ENCODE data around the gene SH3RF2.

SH3RF2 gene

GRCh38 chr5:146013761-146014160 lies 77.4 kb downstream of the SH3RF2 start:
- DNase-seq = no peak

GRCh38 chr5:146015001-146015400 lies 78.6 kb downstream of the SH3RF2 start:
- DNase-seq = no peak

GRCh38 chr5:146016764-146017484 lies 80.5 kb downstream of the SH3RF2 start:
- no peak for DNase-seq

GRCh38 chr5:146018514-146019375 lies 82.4 kb downstream of the SH3RF2 start:
- no peak for DNase-seq

GRCh38 chr5:146020100-146020499 lies 83.7 kb downstream of the SH3RF2 start:
- no peak for DNase-seq

- DNase-seq = no peak
Observed at GRCh38 chr5:146024034-146024433, 87.7 kb downstream of the SH3RF2 start.

GRCh38 chr5:146025114-146025680 lies 88.8 kb downstream of the SH3RF2 start:
- DNase-seq = no peak

- no peak for DNase-seq
Observed at GRCh38 chr5:146025681-146026080, 89.3 kb downstream of the SH3RF2 start.

GRCh38 chr5:146026307-146027010 lies 90.1 kb downstream of the SH3RF2 start:
- no peak for DNase-seq

- no peak for DNase-seq
Observed at GRCh38 chr5:146027751-146028150, 91.4 kb downstream of the SH3RF2 start.

- DNase-seq = no peak
Observed at GRCh38 chr5:146032911-146033310, 96.5 kb downstream of the SH3RF2 start.

GRCh38 chr5:146034127-146034526 lies 97.7 kb downstream of the SH3RF2 start:
- no peak for DNase-seq

GRCh38 chr5:146034605-146035004 lies 98.2 kb downstream of the SH3RF2 start:
- no peak for DNase-seq

- no peak for DNase-seq
Observed at GRCh38 chr5:146039420-146039819, 103.0 kb downstream of the SH3RF2 start.

GRCh38 chr5:146040527-146040926 lies 104.1 kb downstream of the SH3RF2 start:
- DNase-seq = no peak

GRCh38 chr5:146041180-146041789 lies 104.9 kb downstream of the SH3RF2 start:
- DNase-seq = no peak

GRCh38 chr5:146042628-146043279 lies 106.4 kb downstream of the SH3RF2 start:
- DNase-seq = no peak

GRCh38 chr5:146043722-146044121 lies 107.3 kb downstream of the SH3RF2 start:
- no peak for DNase-seq

GRCh38 chr5:146047396-146047795 lies 111.0 kb downstream of the SH3RF2 start:
- DNase-seq = no peak

- peak in 1 of 2 donors; percentile 3 for DNase-seq
Observed at GRCh38 chr5:146048994-146049703, 112.8 kb downstream of the SH3RF2 start.

- no peak for DNase-seq
Observed at GRCh38 chr5:146049704-146050026, 113.3 kb downstream of the SH3RF2 start.

- DNase-seq = no peak
Observed at GRCh38 chr5:146050086-146050485, 113.7 kb downstream of the SH3RF2 start.
